ENCODE results near the gene ZCCHC3.

The ZCCHC3 gene

DNA sequence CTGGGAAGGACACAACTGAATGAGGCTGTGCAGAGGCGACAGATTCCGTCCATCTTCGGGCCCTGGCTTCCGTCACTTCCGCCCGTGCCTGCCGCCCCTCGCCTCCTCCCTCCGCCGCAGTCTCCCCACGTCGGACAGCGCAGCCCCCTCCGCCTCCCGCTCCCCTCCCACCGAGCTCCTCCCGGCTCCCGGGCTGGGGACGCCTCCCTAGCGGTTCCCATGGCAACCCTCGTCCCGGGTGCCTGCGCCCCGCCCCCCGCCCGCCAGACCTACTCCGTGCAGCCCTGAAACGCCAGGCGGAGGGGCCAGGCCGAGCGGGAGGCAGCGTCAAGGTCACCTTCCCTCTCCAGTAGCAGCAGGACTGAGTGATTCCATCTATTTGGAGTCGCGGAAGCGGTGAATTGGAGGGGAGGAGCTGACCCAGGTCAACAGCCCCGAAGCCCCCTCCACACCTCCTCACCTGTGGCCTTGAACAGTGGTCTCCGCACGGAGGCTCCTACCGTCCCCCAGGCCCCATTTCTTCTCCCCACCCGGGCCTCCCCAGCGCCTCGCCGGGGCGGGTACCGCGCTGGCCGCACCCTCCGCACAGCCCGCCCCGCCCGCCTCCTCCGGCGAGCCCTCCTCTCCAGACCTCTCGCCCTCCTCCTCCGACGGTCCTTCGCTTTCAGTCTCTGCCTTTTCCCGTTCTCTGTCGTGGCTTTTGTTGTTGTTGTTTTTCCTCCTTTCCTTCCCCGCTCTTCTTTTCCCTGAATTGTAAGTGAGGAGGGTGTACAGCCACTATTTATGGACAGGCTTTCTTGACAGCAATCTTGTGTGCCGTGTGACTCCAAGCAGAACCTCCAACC is 50.5 kb downstream of the ZCCHC3 start:
- peak; percentile 52 to 72 for DNase-seq

DNA sequence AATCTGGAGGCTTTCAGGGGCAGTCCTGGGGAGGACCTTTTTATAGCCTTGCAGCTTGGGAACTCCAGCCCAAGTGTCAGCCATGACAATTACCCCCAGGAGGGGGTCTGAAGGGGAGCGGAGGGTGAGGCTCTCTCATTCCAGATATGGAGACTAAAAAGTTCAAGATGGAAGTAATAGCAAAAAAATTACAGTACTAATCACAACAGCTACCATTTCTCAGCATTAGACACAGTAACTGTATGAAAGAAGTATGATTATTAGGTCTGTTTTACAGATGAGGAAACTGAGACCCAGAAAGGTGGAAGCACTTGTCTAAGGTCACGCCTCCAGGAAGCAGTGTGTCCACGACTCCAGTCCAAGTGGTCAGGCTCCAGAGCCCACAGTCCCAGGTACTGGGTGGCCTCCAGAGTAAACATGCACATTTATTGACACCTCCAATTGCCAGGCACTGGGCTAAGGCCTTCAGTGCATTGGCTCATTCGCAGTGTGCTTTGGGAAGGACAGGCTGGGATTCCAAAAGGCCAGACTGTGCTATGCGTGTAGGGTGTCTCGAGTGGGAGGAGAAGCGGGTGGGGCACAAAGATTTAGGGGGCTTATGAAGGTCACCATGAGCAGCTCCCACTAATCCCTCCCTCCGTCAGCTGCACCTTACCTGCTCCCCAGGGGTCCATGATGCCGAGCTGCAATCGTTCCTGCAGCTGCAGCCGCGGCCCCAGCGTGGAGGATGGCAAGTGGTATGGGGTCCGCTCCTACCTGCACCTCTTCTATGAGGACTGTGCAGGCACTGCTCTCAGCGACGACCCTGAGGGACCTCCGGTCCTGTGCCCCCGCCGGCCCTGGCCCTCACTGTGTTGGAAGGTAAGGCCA is 51.8 kb downstream of the ZCCHC3 start:
- no peak for DNase-seq
